ENCODE results near the gene MTO1. TPM values are rescaled to one million over a fixed set of nuclear protein-coding genes. Genes with fewer than 3 reads are reported as not detected.
"Not testable (repeated sequence)": the region's sequence is repeated elsewhere in the genome, so short reads cannot be mapped to it uniquely, and the experiment has no call there.

The MTO1 gene
- total and polyA plus RNA-seq, 2 donors from 2014 or later = 14.9 to 32.8 TPM

- DNase-seq = no peak
- Histone ChIP-seq H3K27ac (ENCODE audit: low read depth in 2 of 2, low read length in 2 of 2) (no peak overlapping the region), H3K4me1 (ENCODE audit: control insufficient read depth in 2 of 3, insufficient read depth in 2 of 3, low read depth in 1 of 3, low read length in 3 of 3) (no peaks in the 10 kb centered on the region), H3K36me3 (ENCODE audit: control insufficient read depth in 2 of 3, insufficient read depth in 3 of 3, low read length in 3 of 3) (peaks cover 0 to 15% (median 7%) of the 10 kb centered on the region in 3 donors), H3K9ac (ENCODE audit: low read length in 3 of 3) (no peak overlapping the region), H3K4me3 (ENCODE audit: low read length in 3 of 3) (no peak overlapping the region), H3K27me3 (ENCODE audit: control insufficient read depth, insufficient read depth, low read length) (no peaks in the 10 kb centered on the region), H3K9me3 (ENCODE audit: control insufficient read depth in 2 of 3, insufficient read depth in 1 of 3, low read length in 3 of 3) (no peaks in the 10 kb centered on the region)
- intact Hi-C loops (cut with DNase I) = no loop called here
- TF ChIP-seq, protein P1, sequence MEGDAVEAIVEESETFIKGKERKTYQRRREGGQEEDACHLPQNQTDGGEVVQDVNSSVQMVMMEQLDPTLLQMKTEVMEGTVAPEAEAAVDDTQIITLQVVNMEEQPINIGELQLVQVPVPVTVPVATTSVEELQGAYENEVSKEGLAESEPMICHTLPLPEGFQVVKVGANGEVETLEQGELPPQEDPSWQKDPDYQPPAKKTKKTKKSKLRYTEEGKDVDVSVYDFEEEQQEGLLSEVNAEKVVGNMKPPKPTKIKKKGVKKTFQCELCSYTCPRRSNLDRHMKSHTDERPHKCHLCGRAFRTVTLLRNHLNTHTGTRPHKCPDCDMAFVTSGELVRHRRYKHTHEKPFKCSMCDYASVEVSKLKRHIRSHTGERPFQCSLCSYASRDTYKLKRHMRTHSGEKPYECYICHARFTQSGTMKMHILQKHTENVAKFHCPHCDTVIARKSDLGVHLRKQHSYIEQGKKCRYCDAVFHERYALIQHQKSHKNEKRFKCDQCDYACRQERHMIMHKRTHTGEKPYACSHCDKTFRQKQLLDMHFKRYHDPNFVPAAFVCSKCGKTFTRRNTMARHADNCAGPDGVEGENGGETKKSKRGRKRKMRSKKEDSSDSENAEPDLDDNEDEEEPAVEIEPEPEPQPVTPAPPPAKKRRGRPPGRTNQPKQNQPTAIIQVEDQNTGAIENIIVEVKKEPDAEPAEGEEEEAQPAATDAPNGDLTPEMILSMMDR (IDR thresholded peaks at IDR 0.05; ENCODE audit: borderline replicate concordance, extremely low read depth, insufficient read depth) = no peak
- no peak for FAIRE-seq
These were observed 43.6 kb downstream of the MTO1 start for GRCh38 chr6:73505142-73505541.

- intact Hi-C loops (cut with DNase I); H3K27me3 ChIP-seq (ENCODE audit: control insufficient read depth, insufficient read depth, low read length); H3K4me3 ChIP-seq (ENCODE audit: low read length in 3 of 3); H3K9me3 ChIP-seq (ENCODE audit: control insufficient read depth in 2 of 3, insufficient read depth in 1 of 3, low read length in 3 of 3); H3K9ac ChIP-seq (ENCODE audit: low read length in 3 of 3); FAIRE-seq; DNase-seq; H3K4me1 ChIP-seq (ENCODE audit: control insufficient read depth in 2 of 3, insufficient read depth in 2 of 3, low read depth in 1 of 3, low read length in 3 of 3); H3K27ac ChIP-seq (ENCODE audit: low read depth in 2 of 2, low read length in 2 of 2): not testable (repeated sequence)
- peaks cover 0 to 12% (median 7%) of the 10 kb centered on the region in 3 donors for H3K36me3 ChIP-seq (ENCODE audit: control insufficient read depth in 2 of 3, insufficient read depth in 3 of 3, low read length in 3 of 3)
These were observed 44.2 kb downstream of the MTO1 start for GRCh38 chr6:73505705-73506104.

DNA sequence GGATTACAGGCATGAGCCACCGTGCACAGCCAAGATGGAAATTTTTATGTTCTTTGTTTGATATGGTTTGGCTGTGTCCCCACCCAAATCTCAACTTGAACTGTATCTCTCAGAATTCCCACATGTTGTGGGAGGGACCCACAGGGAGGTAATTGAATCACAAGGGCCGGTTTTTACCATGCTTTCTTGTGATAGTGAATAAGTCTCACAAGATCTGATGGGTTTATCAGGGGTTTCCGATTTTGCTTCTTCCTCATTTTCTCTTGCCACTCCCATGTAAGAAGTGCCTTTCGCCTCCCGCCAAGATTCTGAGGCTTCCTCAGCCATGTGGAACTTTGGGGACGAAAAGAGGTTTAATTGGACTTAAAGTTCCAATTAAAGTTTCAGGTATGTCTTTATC is 44.7 kb downstream of the MTO1 start:
- Histone ChIP-seq H3K27me3 (ENCODE audit: control insufficient read depth, insufficient read depth, low read length) (no peaks in the 10 kb centered on the region), H3K9ac (ENCODE audit: low read length in 3 of 3) (no peak overlapping the region), H3K9me3 (ENCODE audit: control insufficient read depth in 2 of 3, insufficient read depth in 1 of 3, low read length in 3 of 3) (no peaks in the 10 kb centered on the region), H3K36me3 (ENCODE audit: control insufficient read depth in 2 of 3, insufficient read depth in 3 of 3, low read length in 3 of 3) (peaks cover 0 to 8% (median 5%) of the 10 kb centered on the region in 3 donors), H3K4me1 (ENCODE audit: control insufficient read depth in 2 of 3, insufficient read depth in 2 of 3, low read depth in 1 of 3, low read length in 3 of 3) (no peaks in the 10 kb centered on the region), H3K4me3 (ENCODE audit: low read length in 3 of 3) (no peak overlapping the region), H3K27ac (ENCODE audit: low read depth in 2 of 2, low read length in 2 of 2) (no peak overlapping the region)
- intact Hi-C loops (cut with DNase I) = no loop called here
- DNase-seq (no peak), FAIRE-seq (no peak)
- TF ChIP-seq, protein P1 (IDR thresholded peaks at IDR 0.05; ENCODE audit: borderline replicate concordance, extremely low read depth, insufficient read depth) = no peak

DNA sequence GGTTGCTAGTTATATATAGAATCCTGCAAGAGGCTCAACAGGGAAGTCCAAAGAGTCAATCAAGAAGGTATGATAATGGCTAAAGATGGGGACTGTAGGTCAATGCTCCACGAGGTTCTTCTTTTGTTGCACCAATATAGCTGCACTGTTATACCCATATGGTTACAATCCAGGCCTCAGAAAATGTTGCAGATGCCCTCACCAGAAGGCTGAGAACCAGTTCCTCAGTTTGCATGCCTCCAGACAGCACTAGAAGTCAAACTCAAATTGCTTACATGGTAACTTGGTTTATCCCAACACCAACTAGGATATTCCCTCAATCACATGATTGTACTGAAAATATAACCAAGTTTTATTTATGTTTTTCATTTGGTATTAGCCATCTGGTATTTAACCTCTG is 47.2 kb downstream of the MTO1 start:
- no peaks in the 10 kb centered on the region for H3K9me3 ChIP-seq (ENCODE audit: control insufficient read depth in 2 of 3, insufficient read depth in 1 of 3, low read length in 3 of 3)
- TF ChIP-seq, protein P1 (IDR thresholded peaks at IDR 0.05; ENCODE audit: borderline replicate concordance, extremely low read depth, insufficient read depth) = no peak
- DNase-seq (no peak), FAIRE-seq (no peak)
- no peak overlapping the region for H3K9ac ChIP-seq (ENCODE audit: low read length in 3 of 3)
- intact Hi-C loops (cut with DNase I) = no loop called here
- no peak overlapping the region for H3K27ac ChIP-seq (ENCODE audit: low read depth in 2 of 2, low read length in 2 of 2)
- no peaks in the 10 kb centered on the region for H3K4me1 ChIP-seq (ENCODE audit: control insufficient read depth in 2 of 3, insufficient read depth in 2 of 3, low read depth in 1 of 3, low read length in 3 of 3)
- H3K27me3 ChIP-seq (ENCODE audit: control insufficient read depth, insufficient read depth, low read length) = no peaks in the 10 kb centered on the region
- H3K36me3 ChIP-seq (ENCODE audit: control insufficient read depth in 2 of 3, insufficient read depth in 3 of 3, low read length in 3 of 3) = no peaks in the 10 kb centered on the region
- no peak overlapping the region for H3K4me3 ChIP-seq (ENCODE audit: low read length in 3 of 3)
